HG02759 (cell line): Measurements from ENCODE around the gene BRD1.

Experiments
- ATAC-seq: cut with Tn5 transposase; IDR thresholded peaks from one replicate; pipeline ENCODE4 v1.9.1; 2021; ENCODE audit warnings: mild to moderate bottlenecking, moderate library complexity; ENCODE audit not compliant: unreplicated experiment

Gene BRD1

DNA sequence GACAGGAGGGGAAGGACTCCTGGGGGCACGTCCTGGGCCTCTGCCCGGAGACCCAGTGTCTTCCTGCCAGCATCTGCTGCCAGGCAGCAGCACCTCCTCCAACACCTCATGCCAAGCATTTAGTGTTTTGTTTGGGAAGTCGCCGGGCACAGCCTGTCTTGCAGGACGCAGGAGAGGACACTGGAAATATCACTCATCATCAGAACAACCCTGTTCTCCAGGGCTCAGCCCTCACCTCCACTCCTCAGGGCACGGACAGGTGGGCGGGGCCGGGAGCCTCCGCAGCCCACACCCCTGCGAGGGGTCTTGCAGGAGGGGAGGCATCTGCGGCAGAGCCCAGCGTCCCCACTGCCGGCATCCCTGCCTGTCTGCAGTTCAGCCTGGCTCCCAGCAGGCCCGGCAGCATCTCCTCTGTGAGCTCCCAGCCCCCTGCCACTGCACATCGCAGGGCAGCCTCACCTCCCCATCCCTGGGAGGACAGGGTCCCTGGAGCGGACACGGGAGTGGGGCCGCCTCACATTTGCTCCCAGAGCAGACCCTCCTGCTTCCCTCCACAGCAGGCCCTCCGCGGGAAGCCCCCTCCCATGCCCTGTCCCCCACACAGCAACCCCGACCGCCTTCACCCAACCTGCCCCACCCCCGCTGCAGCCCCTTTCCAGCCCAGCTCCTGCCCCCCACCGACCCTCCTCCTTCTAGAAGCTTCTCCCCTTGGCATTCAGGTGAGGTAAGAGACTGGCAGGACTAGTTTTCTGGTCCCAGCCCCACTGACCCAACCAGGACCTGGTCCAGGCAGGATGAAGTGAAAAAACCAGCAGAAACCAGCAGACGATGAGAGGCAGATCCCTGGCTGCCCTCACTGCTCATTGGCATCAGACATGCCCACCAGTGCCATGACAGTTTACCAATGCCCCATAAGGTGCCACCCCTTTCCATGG, 72.7 kb downstream of the BRD1 start:
- no peak for ATAC-seq

GRCh38 chr22:49753961-49754695, 73.5 kb downstream of the BRD1 start:
- no peak for ATAC-seq

DNA sequence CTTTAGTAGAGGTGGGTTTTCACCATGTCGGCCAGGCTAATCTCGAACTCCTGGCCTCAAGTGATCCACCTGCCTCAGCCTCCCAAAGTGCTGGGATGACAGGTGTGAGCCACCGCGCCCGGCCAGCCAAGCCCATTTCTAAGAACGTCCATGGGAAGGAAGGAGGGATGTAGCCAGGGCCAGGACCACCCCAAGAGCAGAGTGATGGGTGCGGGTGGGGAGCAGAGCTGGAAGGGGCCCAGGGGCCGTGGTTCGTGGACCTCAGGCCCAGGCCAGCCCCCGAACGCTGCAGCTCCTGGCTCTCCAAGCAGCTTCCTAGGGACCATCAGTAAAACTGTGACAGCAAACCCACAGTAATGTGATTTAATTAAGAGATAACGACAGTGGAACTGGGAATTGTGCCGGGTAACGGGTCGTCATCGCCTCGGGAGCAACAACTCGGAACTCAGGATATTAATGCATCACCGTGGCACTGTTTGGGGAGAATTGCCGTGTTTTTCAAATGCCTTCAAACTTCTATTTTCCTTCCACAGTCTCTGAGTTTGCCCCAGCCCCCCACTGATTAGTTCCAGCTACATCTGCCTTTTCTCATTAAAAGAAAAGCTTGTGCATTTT, 74.3 kb downstream of the BRD1 start:
- no peak for ATAC-seq

GRCh38 chr22:49752598-49753091, 75.0 kb downstream of the BRD1 start:
- no peak for ATAC-seq

- no peak for ATAC-seq
Observed at GRCh38 chr22:49751966-49752597, 75.6 kb downstream of the BRD1 start.

GRCh38 chr22:49751318-49751965, 76.2 kb downstream of the BRD1 start:
- no peak for ATAC-seq

- no peak for ATAC-seq
Observed at GRCh38 chr22:49749885-49750510, 77.7 kb downstream of the BRD1 start.

- ATAC-seq, result no peak
Observed at GRCh38 chr22:49749227-49749626, 78.4 kb downstream of the BRD1 start.

DNA sequence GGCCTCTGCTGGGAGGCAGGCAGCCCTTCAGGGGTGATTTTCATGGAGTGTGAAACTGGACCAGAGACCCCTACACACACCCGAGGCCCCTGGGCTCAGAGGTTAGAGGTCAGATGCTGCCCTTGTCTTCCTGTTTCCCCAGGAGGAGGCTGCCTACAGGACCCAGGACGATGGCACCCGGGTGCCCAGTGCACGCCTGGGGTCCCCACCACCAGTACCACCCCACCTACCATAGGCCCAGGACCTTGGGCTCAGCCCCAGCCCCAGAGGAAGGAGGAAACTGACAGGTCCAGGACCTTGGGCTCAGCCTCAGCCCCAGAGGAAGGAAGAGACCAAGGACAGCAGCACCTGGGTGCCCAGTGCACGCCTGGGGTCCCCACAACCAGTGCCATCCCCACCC, 79.2 kb downstream of the BRD1 start:
- ATAC-seq, result no peak

DNA sequence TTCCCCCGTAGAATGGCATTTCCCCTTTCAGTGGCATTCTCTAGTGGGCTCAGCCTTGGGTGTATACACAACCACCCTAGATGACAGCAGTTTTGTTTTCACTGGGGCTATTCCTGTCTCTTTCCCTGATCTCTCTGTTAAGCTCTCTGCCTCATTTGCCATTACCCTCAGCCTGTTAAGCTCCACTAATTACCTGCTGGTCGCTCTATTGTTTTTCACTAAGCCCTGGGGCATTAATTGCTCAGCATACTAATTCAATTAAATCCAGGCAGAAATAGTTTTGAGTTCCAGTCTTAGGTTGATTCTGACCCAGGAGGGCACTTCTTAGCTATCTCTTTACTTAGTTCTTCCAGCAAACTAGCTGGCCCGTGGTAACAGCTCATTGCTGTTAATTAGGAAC, 80.0 kb downstream of the BRD1 start:
- ATAC-seq, result no peak

DNA sequence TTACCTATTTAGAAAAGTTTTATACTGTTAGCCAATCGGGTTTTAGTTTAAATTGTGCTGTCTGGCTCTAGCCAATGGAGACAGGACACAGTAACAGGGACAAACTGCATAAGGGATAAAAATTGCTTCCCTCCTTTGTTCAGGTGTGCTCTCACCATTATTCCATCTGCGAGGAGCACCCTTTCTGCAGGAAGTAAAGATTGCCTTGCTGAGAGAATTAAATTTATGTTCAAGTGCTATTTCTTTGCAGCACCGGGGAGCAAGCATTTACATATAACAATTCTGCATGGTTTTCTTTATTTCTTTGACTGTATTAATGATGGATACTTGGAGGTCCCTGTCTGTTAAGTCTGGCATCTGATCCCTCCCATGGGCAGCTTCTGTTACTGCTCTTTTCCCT, 80.5 kb downstream of the BRD1 start:
- ATAC-seq, result no peak

DNA sequence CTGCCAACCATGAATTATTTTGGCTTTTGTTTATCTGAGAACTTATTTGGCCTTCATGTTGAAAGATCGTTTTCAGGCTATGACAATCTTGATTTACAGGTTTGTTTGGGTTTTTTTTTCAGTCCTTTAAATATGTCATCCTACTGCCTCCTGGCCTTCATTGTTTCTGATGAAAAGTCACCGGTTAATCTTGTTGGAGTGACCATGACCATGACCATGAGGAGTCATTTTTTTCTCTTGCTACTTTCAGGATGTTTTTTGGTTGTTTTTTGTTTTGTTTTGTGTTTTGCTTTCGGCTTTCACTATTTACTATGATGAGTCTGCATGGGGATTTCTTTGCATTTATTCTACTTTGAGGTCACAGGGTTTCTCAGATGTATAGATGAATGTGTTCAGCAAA, 81.6 kb downstream of the BRD1 start:
- no peak for ATAC-seq

DNA sequence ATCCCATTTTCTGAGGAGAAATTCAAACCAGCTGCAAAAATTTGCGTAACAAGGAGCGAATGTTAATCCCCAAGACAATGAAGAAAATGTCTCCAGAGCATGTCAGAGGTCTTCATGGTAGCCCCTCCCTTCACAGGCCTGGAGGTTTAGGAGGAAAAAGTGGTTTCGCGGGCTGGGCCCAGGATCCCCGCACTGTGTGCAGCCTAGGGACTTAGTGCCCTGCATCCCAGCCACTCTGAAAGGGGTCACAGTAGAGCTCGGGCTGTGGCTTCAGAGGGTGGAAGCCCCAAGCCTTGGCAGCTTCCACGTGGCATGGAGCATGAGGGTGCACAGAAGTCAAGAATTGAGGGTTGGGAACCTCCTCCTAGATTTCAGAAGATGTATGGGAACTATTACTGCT, 87.4 kb downstream of the BRD1 start:
- no peak for ATAC-seq

- no peak for ATAC-seq
Observed at GRCh38 chr22:49739138-49739537, 88.5 kb downstream of the BRD1 start.

DNA sequence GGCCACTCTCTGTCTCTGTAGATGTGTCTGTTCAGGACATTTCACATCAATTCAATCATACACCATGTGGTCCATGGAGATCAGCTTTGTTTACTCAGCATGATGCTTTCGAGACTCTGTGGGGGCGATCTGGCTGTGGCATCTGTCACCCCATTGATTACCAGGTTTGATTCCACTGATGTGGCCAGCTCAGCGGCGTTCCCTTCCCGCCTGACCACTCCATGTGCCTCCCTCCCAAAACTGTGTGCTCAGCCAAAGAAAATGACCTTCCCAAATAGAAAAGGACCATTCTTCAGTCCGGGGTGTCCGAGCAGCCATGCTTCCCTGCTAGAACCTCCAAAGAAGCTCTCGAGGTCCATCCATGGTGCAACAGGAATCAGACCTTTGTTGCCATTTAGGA, 89.1 kb downstream of the BRD1 start:
- ATAC-seq, result no peak

DNA sequence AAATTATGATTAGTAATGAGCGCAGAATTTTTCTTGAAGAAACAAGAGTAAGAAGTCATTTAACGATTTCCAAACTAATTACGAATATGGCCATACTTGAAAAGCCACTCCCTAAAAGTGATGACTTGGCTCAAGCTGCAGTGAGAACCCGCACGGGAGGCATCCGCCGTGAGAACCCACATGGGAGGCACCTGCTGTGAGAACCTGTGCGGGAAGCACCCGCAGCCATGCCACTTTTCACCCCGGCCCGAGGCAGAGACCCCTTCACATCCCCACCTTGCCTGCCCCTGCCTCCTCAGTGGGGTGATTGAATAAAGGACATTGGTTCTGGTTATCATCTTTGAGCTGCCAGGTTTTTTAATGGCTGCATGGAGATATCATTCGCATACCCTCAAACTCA, 89.7 kb downstream of the BRD1 start:
- ATAC-seq, result no peak

GRCh38 chr22:49737101-49737551, 90.5 kb downstream of the BRD1 start:
- no peak for ATAC-seq

DNA sequence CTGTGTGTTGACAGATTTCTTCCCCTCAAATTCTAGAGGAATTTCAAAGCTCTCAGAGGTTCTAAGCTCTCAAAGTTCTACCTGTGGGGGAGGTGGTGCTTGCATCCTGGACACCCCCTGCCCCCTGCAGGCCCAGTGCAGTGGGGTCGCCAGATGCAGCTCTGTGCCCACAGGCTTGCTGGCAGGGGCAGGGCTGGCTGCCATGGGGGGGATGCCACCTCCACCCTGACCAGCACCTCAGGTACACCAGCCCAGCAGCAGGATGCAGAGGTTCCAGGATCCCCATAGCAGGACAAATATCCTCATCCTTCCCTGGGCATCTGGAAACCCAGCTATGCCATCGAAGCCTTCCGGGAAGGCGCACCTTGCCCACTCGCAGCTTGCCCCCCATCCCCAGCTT, 91.1 kb downstream of the BRD1 start:
- no peak for ATAC-seq

DNA sequence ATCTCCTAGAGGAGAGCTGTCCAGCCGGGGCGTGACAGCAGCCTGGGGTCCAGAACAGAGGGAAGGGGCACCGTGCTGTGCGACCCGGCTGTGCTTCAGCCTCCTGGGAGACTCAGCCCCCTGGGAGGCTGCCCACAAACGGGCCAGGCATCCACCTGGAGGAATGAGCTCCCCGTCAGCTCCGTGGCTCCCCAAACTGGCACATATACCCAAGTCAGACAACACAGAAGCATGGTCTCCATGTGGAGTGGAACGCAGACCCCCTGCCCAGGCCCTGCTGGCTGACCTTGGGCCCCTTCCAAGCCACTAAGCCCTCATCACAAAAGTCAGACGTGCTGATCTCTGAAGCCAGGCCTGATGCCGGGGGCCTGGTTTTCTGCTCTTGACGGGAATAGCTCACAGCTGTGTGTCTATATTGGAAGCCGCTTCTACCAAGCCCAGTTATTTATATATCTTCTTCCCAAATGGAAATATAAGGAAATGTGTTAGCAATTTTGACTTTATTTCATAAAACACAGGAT, 91.7 kb downstream of the BRD1 start:
- no peak for ATAC-seq

GRCh38 chr22:49735411-49735900, 92.2 kb downstream of the BRD1 start:
- no peak for ATAC-seq
